ENCODE measurements around the gene SLC2A6. TPM values are rescaled to one million over a fixed set of nuclear protein-coding genes. Genes with fewer than 3 reads are reported as not detected.

The SLC2A6 gene
- total RNA-seq, 1 experiment from 2014 or later = 10.7 TPM

- no peak for DNase-seq (ENCODE audit: low read depth, low spot score)
- Histone ChIP-seq H3K4me2 (ENCODE audit: low read length) (no peak overlapping the region), H3K9me3 (ENCODE audit: control insufficient read depth in 1 of 2, insufficient read depth in 1 of 2, low read depth in 1 of 2, low read length in 2 of 2) (peaks cover under 1 to 4% of the 10 kb centered on the region in 2 experiments; a peak in 2 of 4 replicates), H3K79me2 (ENCODE audit: insufficient read depth, low read length) (no peaks in the 10 kb centered on the region), H4K20me1 (ENCODE audit: insufficient read depth) (no peaks in the 10 kb centered on the region), H2AFZ (ENCODE audit: low read depth, low read length, poor library complexity, severe bottlenecking) (no peak overlapping the region), H3K27ac (ENCODE audit: low read depth, low read length) (no peak overlapping the region), H3K36me3 (ENCODE audit: control insufficient read depth in 1 of 2, insufficient read depth in 2 of 2, low read length in 2 of 2) (no peaks in the 10 kb centered on the region), H3K9me2 (ENCODE audit: insufficient read depth) (no peaks in the 10 kb centered on the region), H3K9ac (ENCODE audit: low read length) (no peak overlapping the region), H3K4me1 (ENCODE audit: control insufficient read depth in 1 of 2, insufficient read depth in 2 of 2, low read length in 2 of 2) (peaks cover 6 to 10% of the 10 kb centered on the region in 2 experiments; a peak in 3 of 4 replicates), H3K4me3 (replicated peaks in 1 of 2; ENCODE audit: low read depth in 1 of 2, low read length in 2 of 2) (no peak overlapping the region), H3K27me3 (ENCODE audit: insufficient read depth, low read length) (no peaks in the 10 kb centered on the region)
- ChIA-PET CTCF (no interaction called here), RAD21 (ENCODE audit: low non-redundant PET in 1 of 2, low total read pairs in 2 of 2, uncharacterized antibody in 2 of 2, unreplicated experiment in 2 of 2) (no interaction called here), POLR2A (no interaction called here)
- intact Hi-C loops (cut with micrococcal nuclease) = no loop called here
- no peak for TF ChIP-seq YY1 (IDR thresholded peaks at IDR 0.05; ENCODE audit: extremely low read depth, insufficient replicate concordance, low read depth, low read length)
- TF ChIP-seq, protein P1, sequence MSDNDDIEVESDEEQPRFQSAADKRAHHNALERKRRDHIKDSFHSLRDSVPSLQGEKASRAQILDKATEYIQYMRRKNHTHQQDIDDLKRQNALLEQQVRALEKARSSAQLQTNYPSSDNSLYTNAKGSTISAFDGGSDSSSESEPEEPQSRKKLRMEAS (IDR thresholded peaks at IDR 0.05) = no peak
- no peak for TF ChIP-seq CEBPB (IDR thresholded peaks at IDR 0.05; ENCODE audit: low read depth)
- no peak for TF ChIP-seq ZFX (IDR thresholded peaks at IDR 0.05)
- TF ChIP-seq EZH2 (IDR thresholded peaks at IDR 0.05) = no peak
- no peak for TF ChIP-seq TCF7L2 (IDR thresholded peaks at IDR 0.05; ENCODE audit: borderline replicate concordance, extremely low read depth, insufficient read depth, insufficient read length)
- no peak for TF ChIP-seq SRF (IDR thresholded peaks at IDR 0.05; ENCODE audit: low read depth)
- TF ChIP-seq, protein P2, sequence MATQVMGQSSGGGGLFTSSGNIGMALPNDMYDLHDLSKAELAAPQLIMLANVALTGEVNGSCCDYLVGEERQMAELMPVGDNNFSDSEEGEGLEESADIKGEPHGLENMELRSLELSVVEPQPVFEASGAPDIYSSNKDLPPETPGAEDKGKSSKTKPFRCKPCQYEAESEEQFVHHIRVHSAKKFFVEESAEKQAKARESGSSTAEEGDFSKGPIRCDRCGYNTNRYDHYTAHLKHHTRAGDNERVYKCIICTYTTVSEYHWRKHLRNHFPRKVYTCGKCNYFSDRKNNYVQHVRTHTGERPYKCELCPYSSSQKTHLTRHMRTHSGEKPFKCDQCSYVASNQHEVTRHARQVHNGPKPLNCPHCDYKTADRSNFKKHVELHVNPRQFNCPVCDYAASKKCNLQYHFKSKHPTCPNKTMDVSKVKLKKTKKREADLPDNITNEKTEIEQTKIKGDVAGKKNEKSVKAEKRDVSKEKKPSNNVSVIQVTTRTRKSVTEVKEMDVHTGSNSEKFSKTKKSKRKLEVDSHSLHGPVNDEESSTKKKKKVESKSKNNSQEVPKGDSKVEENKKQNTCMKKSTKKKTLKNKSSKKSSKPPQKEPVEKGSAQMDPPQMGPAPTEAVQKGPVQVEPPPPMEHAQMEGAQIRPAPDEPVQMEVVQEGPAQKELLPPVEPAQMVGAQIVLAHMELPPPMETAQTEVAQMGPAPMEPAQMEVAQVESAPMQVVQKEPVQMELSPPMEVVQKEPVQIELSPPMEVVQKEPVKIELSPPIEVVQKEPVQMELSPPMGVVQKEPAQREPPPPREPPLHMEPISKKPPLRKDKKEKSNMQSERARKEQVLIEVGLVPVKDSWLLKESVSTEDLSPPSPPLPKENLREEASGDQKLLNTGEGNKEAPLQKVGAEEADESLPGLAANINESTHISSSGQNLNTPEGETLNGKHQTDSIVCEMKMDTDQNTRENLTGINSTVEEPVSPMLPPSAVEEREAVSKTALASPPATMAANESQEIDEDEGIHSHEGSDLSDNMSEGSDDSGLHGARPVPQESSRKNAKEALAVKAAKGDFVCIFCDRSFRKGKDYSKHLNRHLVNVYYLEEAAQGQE (IDR thresholded peaks at IDR 0.05; ENCODE audit: low read depth) = no peak
- no peak for TF ChIP-seq ZNF274 (IDR thresholded peaks at IDR 0.05; ENCODE audit: low read depth, low read length)
- TF ChIP-seq, protein P3, sequence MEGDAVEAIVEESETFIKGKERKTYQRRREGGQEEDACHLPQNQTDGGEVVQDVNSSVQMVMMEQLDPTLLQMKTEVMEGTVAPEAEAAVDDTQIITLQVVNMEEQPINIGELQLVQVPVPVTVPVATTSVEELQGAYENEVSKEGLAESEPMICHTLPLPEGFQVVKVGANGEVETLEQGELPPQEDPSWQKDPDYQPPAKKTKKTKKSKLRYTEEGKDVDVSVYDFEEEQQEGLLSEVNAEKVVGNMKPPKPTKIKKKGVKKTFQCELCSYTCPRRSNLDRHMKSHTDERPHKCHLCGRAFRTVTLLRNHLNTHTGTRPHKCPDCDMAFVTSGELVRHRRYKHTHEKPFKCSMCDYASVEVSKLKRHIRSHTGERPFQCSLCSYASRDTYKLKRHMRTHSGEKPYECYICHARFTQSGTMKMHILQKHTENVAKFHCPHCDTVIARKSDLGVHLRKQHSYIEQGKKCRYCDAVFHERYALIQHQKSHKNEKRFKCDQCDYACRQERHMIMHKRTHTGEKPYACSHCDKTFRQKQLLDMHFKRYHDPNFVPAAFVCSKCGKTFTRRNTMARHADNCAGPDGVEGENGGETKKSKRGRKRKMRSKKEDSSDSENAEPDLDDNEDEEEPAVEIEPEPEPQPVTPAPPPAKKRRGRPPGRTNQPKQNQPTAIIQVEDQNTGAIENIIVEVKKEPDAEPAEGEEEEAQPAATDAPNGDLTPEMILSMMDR (IDR thresholded peaks at IDR 0.05 in 2 of 3, conservative IDR thresholded peaks at IDR 0.05 in 1 of 3; ENCODE audit: borderline replicate concordance in 1 of 3, insufficient read depth in 1 of 3, low read depth in 2 of 3, low read length in 2 of 3) = no peak
- no peak for TF ChIP-seq SP1 (IDR thresholded peaks at IDR 0.05; ENCODE audit: low read depth)
- no peak for TF ChIP-seq FOSL1 (IDR thresholded peaks at IDR 0.05; ENCODE audit: low read depth)
- TF ChIP-seq CBX3 (IDR thresholded peaks at IDR 0.05; ENCODE audit: low read depth) = no peak
- TF ChIP-seq, protein P4, sequence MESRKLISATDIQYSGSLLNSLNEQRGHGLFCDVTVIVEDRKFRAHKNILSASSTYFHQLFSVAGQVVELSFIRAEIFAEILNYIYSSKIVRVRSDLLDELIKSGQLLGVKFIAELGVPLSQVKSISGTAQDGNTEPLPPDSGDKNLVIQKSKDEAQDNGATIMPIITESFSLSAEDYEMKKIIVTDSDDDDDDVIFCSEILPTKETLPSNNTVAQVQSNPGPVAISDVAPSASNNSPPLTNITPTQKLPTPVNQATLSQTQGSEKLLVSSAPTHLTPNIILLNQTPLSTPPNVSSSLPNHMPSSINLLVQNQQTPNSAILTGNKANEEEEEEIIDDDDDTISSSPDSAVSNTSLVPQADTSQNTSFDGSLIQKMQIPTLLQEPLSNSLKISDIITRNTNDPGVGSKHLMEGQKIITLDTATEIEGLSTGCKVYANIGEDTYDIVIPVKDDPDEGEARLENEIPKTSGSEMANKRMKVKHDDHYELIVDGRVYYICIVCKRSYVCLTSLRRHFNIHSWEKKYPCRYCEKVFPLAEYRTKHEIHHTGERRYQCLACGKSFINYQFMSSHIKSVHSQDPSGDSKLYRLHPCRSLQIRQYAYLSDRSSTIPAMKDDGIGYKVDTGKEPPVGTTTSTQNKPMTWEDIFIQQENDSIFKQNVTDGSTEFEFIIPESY (IDR thresholded peaks at IDR 0.05; ENCODE audit: extremely low read depth, insufficient replicate concordance, low read length) = no peak
- TF ChIP-seq SIN3A (IDR thresholded peaks at IDR 0.05; ENCODE audit: low read depth) = no peak
- no peak for TF ChIP-seq ELF1 (IDR thresholded peaks at IDR 0.05; ENCODE audit: borderline replicate concordance, low read depth)
- no peak for ATAC-seq
- no TSS peak for BruUV-seq (replicated peaks)
Observed at GRCh38 chr9:133507246-133507965, 28.5 kb upstream of the SLC2A6 start.

All from HCT116 (cell line).